ENCODE measurements around the gene TRIM10. TPM values are rescaled to one million over a fixed set of nuclear protein-coding genes. Genes with fewer than 3 reads are reported as not detected.
"Not testable (repeated sequence)": the region's sequence is repeated elsewhere in the genome, so short reads cannot be mapped to it uniquely, and the experiment has no call there.

Gene TRIM10
- total and polyA plus RNA-seq, 10 of the 15 experiments (the other 5 are each of a cell fraction or from before 2014, with no cell fraction given), result 0.01 TPM; not detected in 9

- Histone ChIP-seq H3K4me3 (no peak overlapping the region), H2AFZ (ENCODE audit: control insufficient read depth, low read depth, low read length) (no peak overlapping the region), H3K27me3 (replicated peaks in 1 of 2; ENCODE audit: control insufficient read depth in 2 of 2, insufficient read depth in 2 of 2, low read length in 1 of 2) (peaks cover 2 to 3% of the 10 kb centered on the region in 2 experiments; a peak in 2 of 4 replicates), H3K4me2 (ENCODE audit: control insufficient read depth, insufficient read depth) (no peak overlapping the region), H3K4me1 (ENCODE audit: control insufficient read depth, insufficient read depth, low read length) (no peaks in the 10 kb centered on the region; the same call in 1 of the 2 replicates), H4K20me1 (ENCODE audit: control insufficient read depth, insufficient read depth) (no peaks in the 10 kb centered on the region), H3K9me3 (replicated peaks; ENCODE audit: control insufficient read depth, insufficient read depth, low read length) (no peaks in the 10 kb centered on the region), H3K9ac (ENCODE audit: control insufficient read depth, insufficient read depth, low read length) (no peak overlapping the region), H3K79me2 (ENCODE audit: control insufficient read depth, insufficient read depth, low read length) (no peaks in the 10 kb centered on the region), H3K36me3 (ENCODE audit: control insufficient read depth in 2 of 2, insufficient read depth in 2 of 2, low read length in 1 of 2) (no peaks in the 10 kb centered on the region), H3K27ac (ENCODE audit: control insufficient read depth, insufficient read depth) (no peak overlapping the region)
- TF ChIP-seq NFXL1 (IDR thresholded peaks at IDR 0.05; ENCODE audit: borderline replicate concordance), result no peak
- no peak for TF ChIP-seq RB1 (IDR thresholded peaks at IDR 0.05; ENCODE audit: borderline replicate concordance)
- TF ChIP-seq NR2F1 (conservative IDR thresholded peaks at IDR 0.05), result no peak
- TF ChIP-seq RFX5 (IDR thresholded peaks at IDR 0.05; ENCODE audit: low read depth, low read length), result no peak
- no peak for TF ChIP-seq KLF5 (IDR thresholded peaks at IDR 0.05; ENCODE audit: partially characterized antibody)
- no peak for TF ChIP-seq SRF (IDR thresholded peaks at IDR 0.05; ENCODE audit: low read depth in 2 of 2, low read length in 2 of 2)
- TF ChIP-seq NFYB (IDR thresholded peaks at IDR 0.05; ENCODE audit: insufficient read depth, low read depth, low read length), result no peak
- no peak for TF ChIP-seq EGR1 (IDR thresholded peaks at IDR 0.05; ENCODE audit: borderline replicate concordance in 1 of 2, low read depth in 2 of 2, low read length in 2 of 2)
- no peak for TF ChIP-seq PRDM15 (CRISPR knock-in tag; IDR thresholded peaks at IDR 0.05)
- no peak for TF ChIP-seq EED (IDR thresholded peaks at IDR 0.05; ENCODE audit: low read depth)
- intact Hi-C loops (cut with micrococcal nuclease; ENCODE audit: unreplicated experiment), result no loop called here
- in situ Hi-C loops (cut with MboI), result no loop called here
- POLR2A ChIA-PET, result interaction anchor here (0.6 kb wide), 1 partner anchor 455 kb away, joined by 3 read pairs; no protein-coding TSS in a partner anchor
- CTCF ChIA-PET, result interaction anchor here (1.7 to 3.8 kb wide), 2 partner anchors 9 to 38 kb away, joined by 5 to 28 read pairs; no protein-coding TSS in a partner anchor
- FAIRE-seq (no peak), DNase-seq (ENCODE audit: low read depth, low spot score) (no peak), ATAC-seq (no peak)
- SMC1A ChIA-PET (ENCODE audit: uncharacterized antibody, unreplicated experiment), result interaction anchor here (0.6 to 2.9 kb wide), 4 partner anchors 10 to 290 kb away, joined by 3 to 14 read pairs (median 4); no protein-coding TSS in a partner anchor
- RAD21 ChIA-PET (ENCODE audit: unreplicated experiment), result interaction anchor here (0.6 kb wide), 1 partner anchor 80 kb away, joined by 3 read pairs; no protein-coding TSS in a partner anchor
- no TSS peak for BruUV-seq (replicated peaks)
- 26% methylated on average over 3 of the region's 3 CpGs for WGBS (ENCODE audit: insufficient coverage, insufficient replicate concordance, low lambda C conversion rate, missing lambda C conversion rate)
Observed at GRCh38 chr6:30142665-30143064, 18.3 kb downstream of the TRIM10 start.

- H4K20me1 ChIP-seq (ENCODE audit: control insufficient read depth, insufficient read depth); H3K36me3 ChIP-seq (ENCODE audit: control insufficient read depth in 2 of 2, insufficient read depth in 2 of 2, low read length in 1 of 2); in situ Hi-C loops (cut with MboI); H3K27ac ChIP-seq (ENCODE audit: control insufficient read depth, insufficient read depth); DNase-seq (ENCODE audit: low read depth, low spot score); H3K4me2 ChIP-seq (ENCODE audit: control insufficient read depth, insufficient read depth); H3K9ac ChIP-seq (ENCODE audit: control insufficient read depth, insufficient read depth, low read length); ATAC-seq; H3K79me2 ChIP-seq (ENCODE audit: control insufficient read depth, insufficient read depth, low read length); POLR2A ChIA-PET; BruUV-seq (replicated peaks); H3K4me3 ChIP-seq; FAIRE-seq; H2AFZ ChIP-seq (ENCODE audit: control insufficient read depth, low read depth, low read length); H3K4me1 ChIP-seq (ENCODE audit: control insufficient read depth, insufficient read depth, low read length); H3K9me3 ChIP-seq (replicated peaks; ENCODE audit: control insufficient read depth, insufficient read depth, low read length); intact Hi-C loops (cut with micrococcal nuclease; ENCODE audit: unreplicated experiment); RAD21 ChIA-PET (ENCODE audit: unreplicated experiment); H3K27me3 ChIP-seq (replicated peaks in 1 of 2; ENCODE audit: control insufficient read depth in 2 of 2, insufficient read depth in 2 of 2, low read length in 1 of 2): not testable (repeated sequence)
- WGBS (ENCODE audit: insufficient coverage, insufficient replicate concordance, low lambda C conversion rate, missing lambda C conversion rate), result 39% methylated on average over 8 of the region's 8 CpGs
- ChIA-PET SMC1A (ENCODE audit: uncharacterized antibody, unreplicated experiment) (interaction anchor here (1.2 kb wide), 1 partner anchor 9 kb away, joined by 4 read pairs; no protein-coding TSS in a partner anchor), CTCF (interaction anchor here (1.2 kb wide), 1 partner anchor 9 kb away, joined by 4 read pairs; no protein-coding TSS in a partner anchor)
Observed at GRCh38 chr6:30140240-30140639, 20.8 kb downstream of the TRIM10 start.
